ENCODE measurements around the gene MTLN.
"Not testable (repeated sequence)": the region's sequence is repeated elsewhere in the genome, so short reads cannot be mapped to it uniquely, and the experiment has no call there.

Gene MTLN

DNA sequence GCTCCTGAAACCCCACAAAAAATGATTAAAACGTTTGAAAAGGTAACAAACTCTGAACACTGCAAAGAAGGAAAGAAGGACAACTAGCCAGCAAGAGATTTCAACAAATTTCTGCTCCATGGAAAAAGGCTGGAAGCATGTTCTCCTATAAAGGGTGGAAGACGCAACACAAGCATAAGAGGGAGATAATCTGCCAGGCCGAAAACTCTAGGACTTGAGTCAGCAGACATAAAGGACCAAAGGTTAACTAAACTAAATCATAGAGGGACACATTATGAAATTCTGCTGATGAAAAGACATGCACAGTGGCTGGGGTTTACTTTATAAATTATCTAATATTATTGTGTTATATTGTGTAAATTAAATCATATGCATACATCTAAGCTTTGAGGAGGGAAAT is 14.3 kb downstream of the MTLN start:
- no peak for DNase-seq

DNA sequence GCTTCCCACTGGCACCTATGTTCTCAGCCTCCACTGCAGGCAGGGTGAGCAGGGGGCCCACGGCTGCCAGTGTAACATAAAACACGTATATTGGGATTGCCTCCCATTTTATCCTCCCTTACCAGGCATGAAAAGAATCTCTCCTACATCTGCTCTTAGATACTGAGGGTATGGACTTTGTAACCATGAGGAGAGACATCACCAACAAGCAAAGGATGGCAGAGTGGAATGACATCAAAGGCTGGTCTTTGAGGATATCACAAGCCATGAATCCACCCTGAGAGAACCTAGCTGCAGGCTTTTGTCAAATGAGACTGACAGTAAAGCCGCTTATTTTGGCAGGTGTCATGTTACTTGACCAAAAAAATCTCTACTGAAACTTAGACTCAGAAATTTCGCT is 14.9 kb downstream of the MTLN start:
- DNase-seq: no peak

DNA sequence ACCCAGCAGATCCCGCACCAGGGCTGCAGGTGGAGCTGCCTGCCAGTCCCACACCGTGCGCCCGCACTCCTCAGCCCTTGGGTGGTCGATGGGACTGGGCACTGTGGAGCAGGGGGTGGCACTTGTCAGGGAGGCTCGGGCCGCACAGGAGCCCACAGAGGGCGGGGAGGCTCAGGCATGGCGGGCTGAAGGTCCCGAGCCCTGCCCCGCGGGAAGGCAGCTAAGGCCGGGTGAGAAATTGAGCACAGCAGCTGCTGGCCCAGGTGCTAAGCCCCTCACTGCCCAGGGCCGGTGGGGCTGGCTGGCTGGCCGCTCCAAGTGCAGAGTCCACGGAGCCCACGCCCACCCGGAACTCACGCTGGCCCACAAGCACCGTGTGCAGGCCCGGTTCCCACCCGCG is 22.2 kb downstream of the MTLN start:
- not testable (repeated sequence) for DNase-seq

DNA sequence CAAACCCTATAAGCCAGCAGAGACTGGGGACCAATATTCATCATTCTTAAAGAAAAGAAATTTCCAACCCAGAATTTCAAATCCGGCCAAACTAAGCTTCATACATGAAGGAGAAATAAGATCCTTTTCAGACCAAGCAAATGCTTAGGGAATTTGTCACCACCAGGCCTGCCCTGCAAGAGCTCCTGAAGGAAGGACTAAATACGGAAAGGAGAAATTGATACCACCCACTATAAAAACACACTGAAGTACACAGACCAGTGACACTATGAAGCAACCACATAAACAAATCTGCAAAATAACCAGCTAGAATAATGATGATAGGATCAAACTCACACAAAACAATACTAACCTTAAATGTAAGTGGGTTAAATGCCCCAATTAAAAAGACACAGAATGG is 29.9 kb downstream of the MTLN start:
- DNase-seq: no peak

DNA sequence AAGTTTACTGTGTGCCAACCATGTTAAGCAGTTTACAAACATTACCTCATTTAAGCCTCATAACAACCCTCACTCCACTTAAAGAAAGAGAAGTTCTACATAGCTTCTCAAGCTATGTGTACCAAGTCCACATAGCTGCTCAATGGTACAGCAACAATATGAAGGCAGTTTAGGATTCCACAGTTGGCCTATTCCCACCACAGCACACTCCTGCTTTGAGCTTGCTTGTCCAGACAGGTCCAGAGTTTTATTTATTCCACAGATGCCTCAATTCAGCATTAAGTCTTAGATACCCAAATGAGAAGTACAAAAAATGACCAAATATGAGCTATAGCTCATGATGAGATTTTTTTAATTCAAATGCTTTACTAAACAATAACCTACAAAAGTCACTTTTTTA is 32.3 kb downstream of the MTLN start:
- DNase-seq: no peak

DNA sequence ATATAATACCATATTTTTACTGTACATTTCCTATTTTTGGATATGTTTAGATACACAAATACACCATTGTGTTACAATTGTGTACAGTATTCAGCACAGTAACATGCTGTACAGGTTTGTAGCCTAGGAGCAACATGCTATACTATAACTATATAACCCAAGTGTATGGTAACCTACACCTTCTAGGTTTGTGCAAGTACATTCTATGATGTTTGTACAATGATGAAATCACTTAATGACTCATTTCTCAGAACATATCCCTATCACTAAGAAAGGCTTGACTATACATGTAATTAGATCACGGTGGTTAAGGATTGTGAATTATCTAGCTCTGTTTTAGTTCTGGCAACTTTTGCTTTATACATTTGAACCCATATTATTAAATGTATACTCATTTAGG is 38.8 kb downstream of the MTLN start:
- DNase-seq: no peak

DNA sequence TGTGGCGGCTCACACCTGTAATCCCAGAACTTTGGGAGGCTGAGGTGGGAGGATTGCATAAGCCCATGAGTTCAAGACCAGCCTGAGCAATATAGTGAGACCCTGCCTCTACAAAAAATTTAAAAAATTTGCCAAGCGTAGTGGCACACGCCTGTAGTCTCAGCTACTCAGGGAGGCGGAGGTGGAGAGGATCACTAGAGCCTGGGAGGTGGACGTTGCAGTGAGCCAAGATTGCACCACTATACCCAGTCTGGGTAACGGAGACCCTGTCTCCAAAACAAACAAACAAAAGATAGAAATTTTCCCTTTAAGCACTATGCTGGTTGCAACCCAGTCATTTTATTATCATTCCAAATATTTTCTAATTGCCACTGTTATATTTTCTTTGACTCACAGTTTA is 39.8 kb downstream of the MTLN start:
- DNase-seq: no peak

DNA sequence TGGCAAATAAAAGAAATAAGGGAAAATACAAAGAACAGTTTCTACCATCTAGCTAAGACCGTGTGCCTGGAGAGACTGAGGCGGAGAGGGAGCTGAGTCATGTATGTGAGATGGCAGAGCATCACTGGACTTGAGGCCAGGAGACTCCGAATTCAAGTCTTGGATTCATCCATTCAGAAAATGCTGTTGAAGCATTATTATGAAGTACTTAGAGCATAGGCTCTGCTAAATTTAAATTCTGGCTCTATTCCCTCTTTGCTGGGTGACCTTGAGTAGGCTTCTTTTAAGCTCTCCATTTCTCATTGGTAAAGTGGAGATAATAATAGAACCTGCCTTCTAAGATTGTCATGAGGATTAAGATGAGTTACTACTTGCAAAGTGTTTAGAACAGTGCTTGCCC is 42.2 kb downstream of the MTLN start:
- no peak for DNase-seq

DNA sequence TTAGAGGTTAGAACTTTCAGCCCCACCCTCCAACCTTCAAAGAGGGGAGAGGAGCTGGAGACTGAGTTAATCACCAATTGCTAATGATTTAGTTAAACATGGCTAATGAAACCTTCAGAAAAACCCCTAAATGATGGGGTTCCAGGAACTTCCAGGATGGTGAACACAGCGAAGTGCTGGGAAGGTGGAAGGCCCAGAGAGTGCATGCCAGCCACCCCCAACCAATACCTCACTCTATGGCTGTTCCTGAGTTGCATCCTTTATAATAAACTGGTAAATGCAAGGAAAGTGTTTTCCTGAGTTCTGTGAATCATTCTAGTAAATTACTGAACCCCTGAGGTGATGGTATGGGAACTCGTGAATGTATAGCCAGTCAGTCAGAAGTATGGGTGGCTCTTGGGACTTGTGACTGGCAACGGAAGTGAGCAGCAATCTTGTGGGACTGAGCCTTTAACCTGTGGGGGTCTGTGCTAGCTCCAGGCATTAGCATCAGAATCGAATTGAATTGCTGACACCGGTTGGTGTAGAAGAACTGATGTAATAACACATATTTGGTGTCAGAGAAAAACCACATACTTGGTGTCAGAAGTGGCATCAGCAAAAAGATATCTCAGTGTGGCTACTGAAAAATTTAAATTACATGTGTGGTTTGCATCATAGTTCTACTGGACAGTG is 44.9 kb downstream of the MTLN start:
- no peak for DNase-seq

DNA sequence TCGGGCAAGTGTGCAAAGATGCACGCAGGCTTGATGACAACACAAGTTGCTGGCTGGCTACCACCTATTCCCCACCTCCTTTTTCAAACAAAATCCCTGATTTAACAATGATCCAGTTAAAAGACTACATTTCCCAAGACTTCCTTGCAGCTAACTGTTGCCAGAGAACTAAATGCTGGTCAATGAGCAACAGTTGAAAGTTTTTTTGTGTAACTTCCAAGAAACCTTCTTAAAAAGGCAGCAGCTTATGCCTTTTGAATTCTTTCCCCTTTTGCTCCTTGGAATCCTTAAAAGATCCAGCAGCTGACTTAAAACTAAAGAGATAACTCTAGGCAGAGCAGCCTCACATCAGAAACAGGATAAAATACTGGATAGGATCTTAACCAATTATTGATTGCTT is 46.1 kb downstream of the MTLN start:
- no peak for DNase-seq

Data from amniotic stem cell (primary cell).